HL-60 (cell line): Measurements from ENCODE around the gene RRH.

Experiments used
- GABPA ChIP-seq: IDR thresholded peaks from 2 replicates; pipeline ENCODE4 v1.6.1; 2012; ENCODE audit warnings: low read depth
- TF ChIP-seq, protein P1 (sequence below): IDR thresholded peaks from one replicate; pipeline ENCODE4 v1.5.1; 2011; ENCODE audit warnings: low read length, control low read depth, inconsistent platforms; ENCODE audit not compliant: insufficient read depth
- TF ChIP-seq, protein P2 (sequence below): IDR thresholded peaks from 2 replicates; pipeline ENCODE4 v1.6.1; 2012; ENCODE audit warnings: low read depth; ENCODE audit not compliant: insufficient replicate concordance

DNA sequence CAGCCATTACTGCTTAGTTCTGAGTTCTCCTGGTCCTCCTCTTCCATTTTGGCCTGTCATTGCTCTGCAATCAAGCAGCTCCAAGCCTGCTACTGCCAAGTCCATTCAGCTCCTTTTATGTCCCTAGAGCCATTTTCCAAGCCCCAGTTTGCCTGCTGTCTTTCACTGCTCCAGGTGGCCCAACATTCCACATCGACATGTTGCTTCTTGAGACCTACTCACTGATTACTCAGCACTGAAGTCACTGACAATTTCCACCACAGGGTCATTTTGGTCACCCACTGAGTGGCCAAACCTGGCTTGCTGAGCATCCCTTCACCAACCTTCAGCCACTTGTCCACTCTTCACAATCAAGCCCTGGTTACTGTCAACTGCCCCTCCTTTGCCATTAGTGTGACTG lies 47.3 kb downstream of the RRH start:
- TF ChIP-seq, protein P1, sequence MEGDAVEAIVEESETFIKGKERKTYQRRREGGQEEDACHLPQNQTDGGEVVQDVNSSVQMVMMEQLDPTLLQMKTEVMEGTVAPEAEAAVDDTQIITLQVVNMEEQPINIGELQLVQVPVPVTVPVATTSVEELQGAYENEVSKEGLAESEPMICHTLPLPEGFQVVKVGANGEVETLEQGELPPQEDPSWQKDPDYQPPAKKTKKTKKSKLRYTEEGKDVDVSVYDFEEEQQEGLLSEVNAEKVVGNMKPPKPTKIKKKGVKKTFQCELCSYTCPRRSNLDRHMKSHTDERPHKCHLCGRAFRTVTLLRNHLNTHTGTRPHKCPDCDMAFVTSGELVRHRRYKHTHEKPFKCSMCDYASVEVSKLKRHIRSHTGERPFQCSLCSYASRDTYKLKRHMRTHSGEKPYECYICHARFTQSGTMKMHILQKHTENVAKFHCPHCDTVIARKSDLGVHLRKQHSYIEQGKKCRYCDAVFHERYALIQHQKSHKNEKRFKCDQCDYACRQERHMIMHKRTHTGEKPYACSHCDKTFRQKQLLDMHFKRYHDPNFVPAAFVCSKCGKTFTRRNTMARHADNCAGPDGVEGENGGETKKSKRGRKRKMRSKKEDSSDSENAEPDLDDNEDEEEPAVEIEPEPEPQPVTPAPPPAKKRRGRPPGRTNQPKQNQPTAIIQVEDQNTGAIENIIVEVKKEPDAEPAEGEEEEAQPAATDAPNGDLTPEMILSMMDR, result no peak
- no peak for TF ChIP-seq GABPA
- TF ChIP-seq, protein P2, sequence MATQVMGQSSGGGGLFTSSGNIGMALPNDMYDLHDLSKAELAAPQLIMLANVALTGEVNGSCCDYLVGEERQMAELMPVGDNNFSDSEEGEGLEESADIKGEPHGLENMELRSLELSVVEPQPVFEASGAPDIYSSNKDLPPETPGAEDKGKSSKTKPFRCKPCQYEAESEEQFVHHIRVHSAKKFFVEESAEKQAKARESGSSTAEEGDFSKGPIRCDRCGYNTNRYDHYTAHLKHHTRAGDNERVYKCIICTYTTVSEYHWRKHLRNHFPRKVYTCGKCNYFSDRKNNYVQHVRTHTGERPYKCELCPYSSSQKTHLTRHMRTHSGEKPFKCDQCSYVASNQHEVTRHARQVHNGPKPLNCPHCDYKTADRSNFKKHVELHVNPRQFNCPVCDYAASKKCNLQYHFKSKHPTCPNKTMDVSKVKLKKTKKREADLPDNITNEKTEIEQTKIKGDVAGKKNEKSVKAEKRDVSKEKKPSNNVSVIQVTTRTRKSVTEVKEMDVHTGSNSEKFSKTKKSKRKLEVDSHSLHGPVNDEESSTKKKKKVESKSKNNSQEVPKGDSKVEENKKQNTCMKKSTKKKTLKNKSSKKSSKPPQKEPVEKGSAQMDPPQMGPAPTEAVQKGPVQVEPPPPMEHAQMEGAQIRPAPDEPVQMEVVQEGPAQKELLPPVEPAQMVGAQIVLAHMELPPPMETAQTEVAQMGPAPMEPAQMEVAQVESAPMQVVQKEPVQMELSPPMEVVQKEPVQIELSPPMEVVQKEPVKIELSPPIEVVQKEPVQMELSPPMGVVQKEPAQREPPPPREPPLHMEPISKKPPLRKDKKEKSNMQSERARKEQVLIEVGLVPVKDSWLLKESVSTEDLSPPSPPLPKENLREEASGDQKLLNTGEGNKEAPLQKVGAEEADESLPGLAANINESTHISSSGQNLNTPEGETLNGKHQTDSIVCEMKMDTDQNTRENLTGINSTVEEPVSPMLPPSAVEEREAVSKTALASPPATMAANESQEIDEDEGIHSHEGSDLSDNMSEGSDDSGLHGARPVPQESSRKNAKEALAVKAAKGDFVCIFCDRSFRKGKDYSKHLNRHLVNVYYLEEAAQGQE, result no peak
